ENCODE results near the gene ESPNL.

DNA sequence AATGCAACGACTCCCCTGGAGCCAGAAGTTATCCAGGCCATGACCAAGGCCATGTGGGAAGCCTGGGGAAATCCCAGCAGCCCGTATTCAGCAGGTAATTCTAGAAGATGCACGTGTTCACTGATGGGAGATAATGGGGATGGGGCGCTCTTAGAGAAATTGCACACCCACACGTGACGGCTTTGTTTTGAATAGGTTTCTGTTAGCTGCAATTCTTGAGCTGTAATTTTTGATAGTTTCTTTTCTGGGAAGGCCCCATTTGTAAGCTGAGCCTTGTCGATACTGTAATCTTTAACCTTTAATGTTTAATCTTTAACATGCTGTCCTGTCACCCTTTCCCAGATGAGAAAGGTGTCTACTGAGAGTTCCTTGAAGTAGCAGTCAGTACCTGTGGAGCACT is 35.8 kb upstream of the ESPNL start:
- TF ChIP-seq, protein P1, sequence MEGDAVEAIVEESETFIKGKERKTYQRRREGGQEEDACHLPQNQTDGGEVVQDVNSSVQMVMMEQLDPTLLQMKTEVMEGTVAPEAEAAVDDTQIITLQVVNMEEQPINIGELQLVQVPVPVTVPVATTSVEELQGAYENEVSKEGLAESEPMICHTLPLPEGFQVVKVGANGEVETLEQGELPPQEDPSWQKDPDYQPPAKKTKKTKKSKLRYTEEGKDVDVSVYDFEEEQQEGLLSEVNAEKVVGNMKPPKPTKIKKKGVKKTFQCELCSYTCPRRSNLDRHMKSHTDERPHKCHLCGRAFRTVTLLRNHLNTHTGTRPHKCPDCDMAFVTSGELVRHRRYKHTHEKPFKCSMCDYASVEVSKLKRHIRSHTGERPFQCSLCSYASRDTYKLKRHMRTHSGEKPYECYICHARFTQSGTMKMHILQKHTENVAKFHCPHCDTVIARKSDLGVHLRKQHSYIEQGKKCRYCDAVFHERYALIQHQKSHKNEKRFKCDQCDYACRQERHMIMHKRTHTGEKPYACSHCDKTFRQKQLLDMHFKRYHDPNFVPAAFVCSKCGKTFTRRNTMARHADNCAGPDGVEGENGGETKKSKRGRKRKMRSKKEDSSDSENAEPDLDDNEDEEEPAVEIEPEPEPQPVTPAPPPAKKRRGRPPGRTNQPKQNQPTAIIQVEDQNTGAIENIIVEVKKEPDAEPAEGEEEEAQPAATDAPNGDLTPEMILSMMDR (IDR thresholded peaks at IDR 0.05; ENCODE audit: insufficient read depth, low read length, poor library complexity, severe bottlenecking), result no peak
- TF ChIP-seq EZH2phosphoT487 (conservative IDR thresholded peaks at IDR 0.05; ENCODE audit: low read length), result no peak

Measured in SU-DHL-6 (cell line).